Type B pancreatic cell (in vitro differentiated cells): Measurements from ENCODE around the gene CLDN15. TPM values are rescaled to one million over a fixed set of nuclear protein-coding genes. Genes with fewer than 3 reads are reported as not detected.

ENCODE experiments used
- DNase-seq: peaks from one replicate; pipeline ENCODE4 v3.0.0; 2021; ENCODE audit warnings: mixed read lengths; ENCODE audit not compliant: unreplicated experiment; ENCODE audit errors: extremely low spot score
- H3K27ac Mint-ChIP-seq: 2 replicates; pipeline ENCODE4 v1.8.0; 2021; ENCODE audit warnings: mild to moderate bottlenecking, mixed read lengths
- H3K27me3 Mint-ChIP-seq: 2 replicates; pipeline ENCODE4 v1.8.0; 2021; ENCODE audit warnings: mixed read lengths
- H3K36me3 Mint-ChIP-seq: 2 replicates; pipeline ENCODE4 v1.8.0; 2021; ENCODE audit warnings: mixed read lengths
- H3K4me1 Mint-ChIP-seq: one replicate; pipeline ENCODE4 v1.8.0; 2021; ENCODE audit warnings: mixed read lengths; ENCODE audit not compliant: unreplicated experiment
- H3K4me3 Mint-ChIP-seq: 2 replicates; pipeline ENCODE4 v1.8.0; 2021; ENCODE audit warnings: mild to moderate bottlenecking, mixed read lengths
- H3K9me3 Mint-ChIP-seq: 2 replicates; pipeline ENCODE4 v1.8.0; 2021; ENCODE audit warnings: mixed read lengths
- CTCF ChIP-seq: fragments of 200-600 bp; sonication (generic); conservative IDR thresholded peaks from 2 replicates; pipeline ENCODE4 v1.5.0; 2021; ENCODE audit warnings: antibody characterized with exemption, mild to moderate bottlenecking
- total RNA-seq: library from RNA; stranded (reverse); gene quantifications from 2 replicates; pipeline ENCODE4 v1.2.1, GENCODE V29; 2021; ENCODE audit warnings: low replicate concordance

Gene CLDN15
- total RNA-seq, 1 donor from 2014 or later = 16.3 TPM

GRCh38 chr7:101218236-101219125, 19.1 kb downstream of the CLDN15 start:
- no peak for DNase-seq
- H3K36me3 Mint-ChIP-seq = peaks cover 3% of the 10 kb centered on the region
- H3K4me3 Mint-ChIP-seq = peak overlapping the region; percentile 99
- H3K4me1 Mint-ChIP-seq = peaks cover 19% of the 10 kb centered on the region
- no peaks in the 10 kb centered on the region for H3K27me3 Mint-ChIP-seq
- H3K9me3 Mint-ChIP-seq = no peaks in the 10 kb centered on the region
- H3K27ac Mint-ChIP-seq = peak overlapping the region; percentile 94
- no peak for TF ChIP-seq CTCF

GRCh38 chr7:101217388-101218235, 20.0 kb downstream of the CLDN15 start, which contains the start of the genes PLOD3 and ZNHIT1:
TSS of gene PLOD3 (minus strand) at chr7:101217581. CDS start at chr7:101217274, 307 bp downstream.
TSS of gene ZNHIT1 (plus strand) at chr7:101218165. CDS start at chr7:101218196, 31 bp downstream.
- H3K4me1 Mint-ChIP-seq = peaks cover 19% of the 10 kb centered on the region
- peaks cover 3% of the 10 kb centered on the region for H3K36me3 Mint-ChIP-seq
- H3K4me3 Mint-ChIP-seq = peak within 1 kb of the TSS; percentile 99
- H3K27me3 Mint-ChIP-seq = no peaks in the 10 kb centered on the region
- peak; percentile 92 for DNase-seq
- TF ChIP-seq CTCF = peak; percentile 56
- peak within 1 kb of the TSS; percentile 94 for H3K27ac Mint-ChIP-seq
- no peaks in the 10 kb centered on the region for H3K9me3 Mint-ChIP-seq

GRCh38 chr7:101216860-101217387, 20.7 kb downstream of the CLDN15 start:
- DNase-seq = no peak
- no peaks in the 10 kb centered on the region for H3K27me3 Mint-ChIP-seq
- H3K4me3 Mint-ChIP-seq = peak overlapping the region; percentile 99
- peak overlapping the region; percentile 43 for H3K27ac Mint-ChIP-seq
- no peaks in the 10 kb centered on the region for H3K9me3 Mint-ChIP-seq
- H3K36me3 Mint-ChIP-seq = peaks cover 3% of the 10 kb centered on the region
- H3K4me1 Mint-ChIP-seq = peaks cover 19% of the 10 kb centered on the region
- TF ChIP-seq CTCF = no peak

- H3K4me3 Mint-ChIP-seq = peak overlapping the region; percentile 99
- TF ChIP-seq CTCF = no peak
- H3K4me1 Mint-ChIP-seq = peaks cover 19% of the 10 kb centered on the region
- H3K27ac Mint-ChIP-seq = peak overlapping the region; percentile 43
- H3K9me3 Mint-ChIP-seq = no peaks in the 10 kb centered on the region
- H3K36me3 Mint-ChIP-seq = peaks cover 3% of the 10 kb centered on the region
- DNase-seq = no peak
- H3K27me3 Mint-ChIP-seq = no peaks in the 10 kb centered on the region
These were observed 21.4 kb downstream of the CLDN15 start for GRCh38 chr7:101216001-101216859.

GRCh38 chr7:101212014-101212413, 25.6 kb downstream of the CLDN15 start:
- no peak for DNase-seq

More at GRCh38 chr7:101212014-101212413, 25.6 kb downstream of the CLDN15 start:
- H3K4me3 Mint-ChIP-seq = no peak overlapping the region
- peaks cover 9% of the 10 kb centered on the region for H3K4me1 Mint-ChIP-seq
- H3K36me3 Mint-ChIP-seq = peaks cover 3% of the 10 kb centered on the region
- no peak overlapping the region for H3K27ac Mint-ChIP-seq
- no peaks in the 10 kb centered on the region for H3K27me3 Mint-ChIP-seq
- H3K9me3 Mint-ChIP-seq = no peaks in the 10 kb centered on the region
- TF ChIP-seq CTCF = no peak
